Sigmoid colon (tissue), 4 donors: ENCODE results near the gene CFAP97.

Experiments used
- EP300 ChIP-seq, 4 donors: sonication (generic); formaldehyde crosslinking; IDR thresholded peaks; one replicate each; pipeline ENCODE4 v1.6.1; 2017; ENCODE audit warnings: antibody characterized with exemption in 4 of 4
- POLR2A ChIP-seq, 2 donors: fragments of 450-650 bp; IDR thresholded peaks; one replicate each; pipeline ENCODE4 v1.6.1; 2016; ENCODE audit warnings: antibody characterized with exemption in 2 of 2, mild to moderate bottlenecking in 2 of 2, moderate library complexity in 2 of 2
- POLR2AphosphoS5 ChIP-seq, 4 donors: sonication (generic); formaldehyde crosslinking; IDR thresholded peaks; one replicate each; pipeline ENCODE4 v1.6.1; 2017; ENCODE audit warnings: antibody characterized with exemption in 4 of 4
- TF ChIP-seq, protein P1 (sequence below), 4 experiments: fragments of 450-650 bp in 3 of 4; fragments of 200-600 bp in 1 of 4; IDR thresholded peaks; one replicate each; pipeline ENCODE4 v1.5.1; 2016 to 2019; ENCODE audit warnings: antibody characterized with exemption in 4 of 4, mild to moderate bottlenecking in 3 of 4, moderate library complexity in 2 of 4

DNA sequence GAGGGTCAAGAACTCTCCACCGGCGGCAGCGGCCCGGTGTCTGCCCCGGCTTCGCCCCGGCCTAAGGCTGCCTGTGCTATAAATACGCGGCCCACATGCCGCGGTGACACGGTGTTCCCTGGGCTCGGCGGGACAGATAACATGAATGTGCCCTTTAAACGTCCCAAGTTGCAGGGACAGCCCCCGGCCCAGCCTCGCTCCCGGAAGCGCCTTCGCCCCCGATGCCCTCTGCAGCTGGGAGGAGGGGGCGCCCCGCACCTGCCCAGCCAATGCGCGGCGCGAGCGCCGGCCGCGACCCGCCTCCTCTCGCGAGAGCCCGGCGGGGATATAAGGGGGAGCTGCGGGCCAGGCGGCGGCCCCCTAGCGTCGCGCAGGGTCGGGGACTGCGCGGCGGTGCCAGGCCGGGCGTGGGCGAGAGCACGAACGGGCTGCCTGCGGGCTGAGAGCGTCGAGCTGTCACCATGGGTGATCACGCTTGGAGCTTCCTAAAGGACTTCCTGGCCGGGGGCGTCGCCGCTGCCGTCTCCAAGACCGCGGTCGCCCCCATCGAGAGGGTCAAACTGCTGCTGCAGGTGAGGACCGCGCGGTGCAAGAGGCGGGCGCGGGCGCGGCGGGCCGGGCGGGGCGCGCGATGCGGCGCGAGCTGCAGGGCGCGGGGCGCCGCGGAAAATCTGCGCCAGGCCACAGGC is 60.7 kb downstream of the CFAP97 start, which contains the start of gene SLC25A4:
- TF ChIP-seq, protein P1, sequence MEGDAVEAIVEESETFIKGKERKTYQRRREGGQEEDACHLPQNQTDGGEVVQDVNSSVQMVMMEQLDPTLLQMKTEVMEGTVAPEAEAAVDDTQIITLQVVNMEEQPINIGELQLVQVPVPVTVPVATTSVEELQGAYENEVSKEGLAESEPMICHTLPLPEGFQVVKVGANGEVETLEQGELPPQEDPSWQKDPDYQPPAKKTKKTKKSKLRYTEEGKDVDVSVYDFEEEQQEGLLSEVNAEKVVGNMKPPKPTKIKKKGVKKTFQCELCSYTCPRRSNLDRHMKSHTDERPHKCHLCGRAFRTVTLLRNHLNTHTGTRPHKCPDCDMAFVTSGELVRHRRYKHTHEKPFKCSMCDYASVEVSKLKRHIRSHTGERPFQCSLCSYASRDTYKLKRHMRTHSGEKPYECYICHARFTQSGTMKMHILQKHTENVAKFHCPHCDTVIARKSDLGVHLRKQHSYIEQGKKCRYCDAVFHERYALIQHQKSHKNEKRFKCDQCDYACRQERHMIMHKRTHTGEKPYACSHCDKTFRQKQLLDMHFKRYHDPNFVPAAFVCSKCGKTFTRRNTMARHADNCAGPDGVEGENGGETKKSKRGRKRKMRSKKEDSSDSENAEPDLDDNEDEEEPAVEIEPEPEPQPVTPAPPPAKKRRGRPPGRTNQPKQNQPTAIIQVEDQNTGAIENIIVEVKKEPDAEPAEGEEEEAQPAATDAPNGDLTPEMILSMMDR (IDR thresholded peaks at IDR 0.05), result peak in 3 of 4 experiments; percentile 15 to 57 (median 50)
- TF ChIP-seq POLR2A (IDR thresholded peaks at IDR 0.05) (peak; percentile 62), EP300 (IDR thresholded peaks at IDR 0.05) (peak in 1 of 4 donors; percentile 7), POLR2AphosphoS5 (IDR thresholded peaks at IDR 0.05) (peak; percentile 90 to 97 (median 96))
